ENCODE data around the gene ADD1. TPM values are rescaled to one million over a fixed set of nuclear protein-coding genes. Genes with fewer than 3 reads are reported as not detected.
"Not testable (repeated sequence)": the region's sequence is repeated elsewhere in the genome, so short reads cannot be mapped to it uniquely, and the experiment has no call there.

Gene ADD1
- total RNA-seq, 2 experiments from 2014 or later = 261 to 276 TPM

DNA sequence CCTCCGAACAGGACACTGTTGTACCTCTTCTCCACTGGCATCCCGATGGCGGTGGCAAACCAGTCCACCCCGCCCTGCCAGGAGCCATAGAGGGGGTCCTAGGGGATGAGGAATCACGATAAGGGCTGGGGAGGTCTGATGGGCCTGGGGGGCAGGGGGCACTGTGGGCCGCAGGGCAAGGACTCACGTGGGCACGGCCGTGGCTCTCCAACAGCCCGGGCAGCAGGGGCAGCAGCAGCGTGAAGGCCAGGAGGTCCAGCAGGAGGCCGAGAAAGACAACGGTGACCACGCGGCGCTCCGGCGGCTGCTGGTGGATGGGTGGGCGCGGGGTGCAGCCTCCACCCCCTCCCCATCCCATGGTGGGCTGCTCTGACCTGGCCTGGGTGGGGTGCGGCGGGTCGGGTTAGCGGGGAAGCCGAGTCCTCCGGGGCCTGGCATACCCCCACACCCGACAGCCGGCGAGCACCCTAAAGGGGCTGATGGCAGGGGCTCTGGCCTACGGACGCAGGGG lies 90.0 kb downstream of the ADD1 start:
- H3K9me3 Mint-ChIP-seq = no peaks in the 10 kb centered on the region
- H3K27ac Mint-ChIP-seq = peak overlapping the region; percentile 88
- ATAC-seq (ENCODE audit: low read depth) (no peak), DNase-seq (peak; percentile 43)
- peaks cover 32% of the 10 kb centered on the region for H3K4me1 Mint-ChIP-seq
- POLR2A ChIA-PET = no interaction called here
- peaks cover 10% of the 10 kb centered on the region for H3K36me3 Mint-ChIP-seq
- H3K4me3 Mint-ChIP-seq = peak overlapping the region; percentile 79
- H3K27me3 Mint-ChIP-seq = no peaks in the 10 kb centered on the region

DNA sequence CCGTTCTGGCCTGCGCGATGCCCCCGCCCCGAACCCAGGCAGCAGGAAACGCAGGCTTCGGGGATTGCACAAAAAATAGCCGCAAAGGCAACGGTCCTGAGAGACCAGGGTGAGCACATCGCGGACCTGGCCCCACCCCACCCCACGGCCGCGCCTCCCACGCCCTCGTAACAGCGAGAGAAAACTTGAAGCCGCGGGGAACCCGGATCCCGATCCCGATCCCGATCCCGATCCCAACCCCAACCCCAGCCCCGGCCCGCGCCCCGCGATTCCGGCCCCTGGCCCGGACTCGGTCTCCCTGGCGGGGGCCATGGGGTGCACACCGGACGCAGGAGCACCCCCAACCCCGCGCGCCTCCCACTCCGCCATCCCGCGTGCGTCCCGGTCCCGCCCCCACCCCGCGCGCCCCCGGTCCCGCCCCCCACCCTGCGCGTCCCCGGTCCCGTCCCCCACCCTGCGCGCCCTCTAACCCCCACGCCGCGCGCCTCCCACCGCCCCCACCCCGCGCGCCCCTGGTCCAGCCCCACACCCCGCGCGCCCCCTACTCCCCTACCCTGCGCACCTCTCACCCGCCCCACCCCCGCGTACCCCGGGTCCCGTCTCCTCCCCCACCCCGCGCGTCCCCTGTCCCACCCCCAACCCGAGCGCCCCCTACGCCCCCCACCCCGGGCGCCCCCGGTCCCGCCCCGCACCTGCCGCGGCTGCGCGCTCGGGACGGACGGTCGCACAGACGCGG lies 90.6 kb downstream of the ADD1 start:
- Mint-ChIP-seq H3K4me3 (peak overlapping the region; percentile 87), H3K4me1 (peaks cover 36% of the 10 kb centered on the region), H3K36me3 (peaks cover 12% of the 10 kb centered on the region), H3K9me3 (no peaks in the 10 kb centered on the region), H3K27me3 (no peaks in the 10 kb centered on the region), H3K27ac (peak overlapping the region; percentile 51)
- ATAC-seq (ENCODE audit: low read depth) (peak; percentile 5), DNase-seq (peak; percentile 61)
- POLR2A ChIA-PET = interaction anchor here (1.0 to 2.3 kb wide), 6 partner anchors 10 to 465 kb away, joined by 3 to 12 read pairs (median 4); partner anchors contain the start of gene RNF4

DNA sequence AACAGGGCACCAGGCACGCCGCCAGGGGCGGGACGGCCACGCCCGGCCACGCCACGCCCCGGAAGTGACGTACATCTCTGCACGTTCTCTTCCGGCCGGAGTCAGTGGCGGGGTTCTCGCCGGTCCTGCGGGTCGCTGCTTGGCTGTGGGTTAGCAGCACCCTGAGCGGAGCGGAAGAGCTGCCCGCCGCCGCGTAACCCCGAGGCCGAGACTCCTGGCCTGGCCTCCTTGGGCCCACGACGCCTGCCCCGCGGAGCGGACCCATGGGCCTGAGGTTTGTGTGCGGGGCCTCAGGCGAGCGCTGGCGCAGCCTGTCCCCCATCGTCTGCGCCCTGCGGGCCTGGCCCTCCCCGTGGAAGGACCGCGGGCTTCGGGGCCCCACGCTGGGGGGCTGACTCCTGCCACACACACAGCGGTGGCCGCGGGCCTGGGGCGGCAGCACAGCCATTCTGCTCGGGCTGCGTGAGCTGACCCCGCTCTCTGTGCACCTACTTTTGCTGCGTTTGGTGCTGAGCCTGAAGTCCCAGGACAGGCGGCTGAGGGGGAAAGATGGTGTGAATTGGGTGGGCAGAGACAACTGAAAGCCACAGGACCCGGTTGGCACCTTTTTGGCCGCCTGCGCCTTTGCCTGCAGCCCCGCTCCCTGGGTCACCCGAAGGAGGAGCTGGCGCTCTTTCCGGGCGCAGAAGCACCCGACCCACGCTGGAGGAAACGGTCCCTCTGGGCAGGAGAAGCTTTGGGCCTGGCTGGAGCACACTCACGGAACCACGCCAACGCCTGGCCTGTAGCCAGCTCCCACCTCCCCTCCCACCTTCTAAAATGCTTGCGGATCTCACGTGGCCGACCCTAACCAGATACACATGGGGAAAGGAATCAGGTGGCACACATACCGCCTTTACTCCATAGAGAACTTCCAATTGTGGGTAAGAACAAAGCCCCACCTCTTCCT lies 91.4 kb downstream of the ADD1 start:
- Mint-ChIP-seq H3K27ac (peak overlapping the region; percentile 88), H3K4me1 (peaks cover 37% of the 10 kb centered on the region), H3K27me3 (no peaks in the 10 kb centered on the region), H3K4me3 (peak overlapping the region; percentile 87), H3K9me3 (no peaks in the 10 kb centered on the region), H3K36me3 (peaks cover 13% of the 10 kb centered on the region)
- ATAC-seq (ENCODE audit: low read depth) (peak; percentile 62), DNase-seq (peak; percentile 99)
- POLR2A ChIA-PET = interaction anchor here (0.8 to 2.3 kb wide), 18 partner anchors 9 to 466 kb away, joined by 3 to 12 read pairs (median 4); partner anchors contain the start of genes GRK4, NOP14 and RNF4

DNA sequence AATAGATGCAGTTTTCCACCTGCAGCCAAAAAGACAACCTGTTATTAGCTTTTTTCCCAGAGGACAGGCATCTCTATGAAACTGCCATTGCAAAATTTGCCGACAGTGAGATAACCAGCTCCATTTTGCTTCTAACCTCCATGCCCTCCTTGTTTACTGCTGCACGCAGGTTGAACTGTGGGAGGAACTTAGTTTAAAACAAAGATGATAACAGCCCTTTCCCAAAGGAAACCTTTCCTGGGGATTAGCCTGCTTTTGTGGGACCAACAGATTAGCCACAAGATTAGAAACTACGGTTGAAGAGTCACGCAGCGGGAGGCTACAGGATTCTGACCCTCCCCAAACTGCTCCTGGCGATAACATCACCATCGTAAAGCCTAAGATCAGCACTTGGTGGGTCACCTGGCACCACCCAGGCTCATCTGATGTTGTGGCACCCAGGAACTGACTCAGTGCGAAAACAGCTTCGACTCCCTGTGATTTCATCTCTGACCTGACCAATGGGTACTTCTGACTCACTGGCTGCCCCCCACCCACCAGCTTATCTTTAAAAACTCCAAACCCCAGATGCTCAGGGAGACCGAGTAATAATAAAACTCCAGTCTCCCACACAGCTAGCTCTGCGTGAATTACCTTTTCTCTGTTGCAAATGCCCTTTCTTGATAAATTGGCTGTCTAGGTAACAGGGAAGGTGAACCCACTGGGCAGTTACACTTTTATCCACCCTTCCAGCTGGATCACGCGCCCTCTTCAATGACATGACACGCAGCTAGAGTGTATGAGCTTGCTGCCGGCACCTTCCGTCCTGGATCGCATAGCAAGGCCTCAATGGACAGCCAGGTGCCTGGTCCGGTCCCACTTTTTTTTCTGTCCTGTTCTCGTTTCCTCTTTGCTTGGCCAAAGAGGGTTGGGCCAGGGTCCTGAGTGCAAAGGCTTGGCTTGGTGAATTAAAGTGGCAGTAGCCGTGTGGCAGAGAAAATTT lies 92.4 kb downstream of the ADD1 start:
- Mint-ChIP-seq H3K4me3 (peak overlapping the region; percentile 87), H3K4me1 (peaks cover 37% of the 10 kb centered on the region), H3K9me3 (no peaks in the 10 kb centered on the region), H3K36me3 (peaks cover 13% of the 10 kb centered on the region), H3K27ac (peak overlapping the region; percentile 88), H3K27me3 (no peaks in the 10 kb centered on the region)
- DNase-seq (peak; percentile 32), ATAC-seq (ENCODE audit: low read depth) (no peak)
- POLR2A ChIA-PET = interaction anchor here (0.8 to 2.3 kb wide), 18 partner anchors 8 to 467 kb away, joined by 3 to 12 read pairs (median 4); partner anchors contain the start of genes GRK4, NOP14 and RNF4

DNA sequence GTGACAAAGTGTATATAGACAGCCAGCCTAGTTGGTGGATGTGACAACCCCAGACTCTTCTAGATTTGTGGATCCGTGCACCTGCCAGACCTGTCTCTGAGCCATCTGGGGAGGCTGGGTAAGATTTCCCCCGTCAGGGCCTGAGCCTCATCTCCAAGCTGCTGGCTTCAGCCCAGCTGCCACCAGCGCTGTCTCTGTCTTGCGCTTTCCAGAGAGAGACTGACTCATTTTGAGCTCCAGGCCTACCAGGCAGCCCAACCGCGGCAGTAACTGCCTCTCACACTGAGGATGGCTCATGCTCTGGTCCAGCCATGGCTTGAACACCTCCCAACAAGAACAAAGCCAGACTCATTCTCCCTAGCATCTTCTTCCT lies 93.1 kb downstream of the ADD1 start:
- Mint-ChIP-seq H3K4me3 (peak overlapping the region; percentile 87), H3K27me3 (no peaks in the 10 kb centered on the region), H3K27ac (peak overlapping the region; percentile 62), H3K9me3 (no peaks in the 10 kb centered on the region), H3K36me3 (peaks cover 16% of the 10 kb centered on the region), H3K4me1 (peaks cover 35% of the 10 kb centered on the region)
- no peak for DNase-seq
- ATAC-seq (ENCODE audit: low read depth) = no peak
- POLR2A ChIA-PET = interaction anchor here (1.3 to 2.3 kb wide), 3 partner anchors 14 to 176 kb away, joined by 3 to 12 read pairs (median 6); no protein-coding TSS in a partner anchor

DNA sequence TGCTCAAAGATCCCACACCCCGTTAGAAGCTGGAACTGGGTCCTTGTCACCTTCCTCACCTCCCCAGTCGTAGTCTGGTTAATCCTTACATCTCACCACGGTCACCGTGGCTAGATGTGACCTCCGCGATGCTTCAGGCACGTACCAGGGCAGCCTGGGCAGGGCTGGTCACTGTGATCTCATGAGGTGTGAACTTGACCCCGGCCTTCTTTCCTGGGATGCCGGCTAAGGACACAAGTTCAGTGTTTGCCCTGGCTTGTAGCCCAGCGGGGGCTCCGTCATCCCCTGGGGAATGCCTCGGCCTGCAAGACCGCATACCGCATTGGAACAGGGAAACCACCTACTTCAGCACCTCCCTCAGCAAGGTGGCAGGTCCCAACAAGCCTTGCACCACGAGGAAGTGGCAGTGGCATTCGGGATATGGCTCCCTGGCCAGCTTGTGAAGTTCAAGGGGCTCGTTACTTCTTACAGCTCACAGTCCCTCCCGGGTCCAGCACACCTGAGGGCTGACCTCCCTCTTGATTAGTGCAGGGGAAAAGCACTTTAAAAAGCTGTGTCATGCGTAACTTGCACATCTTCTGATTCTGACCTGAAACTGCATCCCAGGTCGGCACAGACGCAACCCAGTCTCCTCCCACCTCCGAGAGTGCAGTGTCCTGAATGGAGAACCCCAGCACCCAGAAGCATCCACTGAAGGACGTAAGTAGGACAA lies 93.7 kb downstream of the ADD1 start:
- POLR2A ChIA-PET = no interaction called here
- peak; percentile 22 for DNase-seq
- ATAC-seq (ENCODE audit: low read depth) = no peak
- Mint-ChIP-seq H3K9me3 (no peaks in the 10 kb centered on the region), H3K36me3 (peaks cover 19% of the 10 kb centered on the region), H3K4me3 (no peak overlapping the region), H3K27ac (peak overlapping the region; percentile 59), H3K4me1 (peaks cover 32% of the 10 kb centered on the region), H3K27me3 (no peaks in the 10 kb centered on the region)

DNA sequence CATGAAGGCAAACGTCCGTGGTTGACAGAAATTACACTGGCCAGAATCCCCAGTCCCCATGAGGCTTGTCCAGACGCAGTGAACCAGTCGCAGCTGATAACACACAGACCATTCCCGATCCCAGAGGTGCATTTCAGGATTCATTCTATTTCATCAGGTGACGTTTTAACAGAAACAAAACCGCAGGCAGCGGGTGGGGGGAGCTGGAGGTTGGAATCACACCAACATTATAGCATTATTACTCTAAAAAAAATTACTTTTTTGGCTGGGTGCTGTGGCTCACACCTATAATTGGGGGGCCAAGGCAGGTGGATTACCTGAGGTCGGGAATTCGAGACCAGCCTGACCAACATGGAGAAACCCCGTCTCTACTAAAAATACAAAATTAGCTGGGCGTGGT lies 94.3 kb downstream of the ADD1 start:
- peaks cover 34% of the 10 kb centered on the region for H3K4me1 Mint-ChIP-seq
- no peaks in the 10 kb centered on the region for H3K9me3 Mint-ChIP-seq
- POLR2A ChIA-PET = no interaction called here

DNA sequence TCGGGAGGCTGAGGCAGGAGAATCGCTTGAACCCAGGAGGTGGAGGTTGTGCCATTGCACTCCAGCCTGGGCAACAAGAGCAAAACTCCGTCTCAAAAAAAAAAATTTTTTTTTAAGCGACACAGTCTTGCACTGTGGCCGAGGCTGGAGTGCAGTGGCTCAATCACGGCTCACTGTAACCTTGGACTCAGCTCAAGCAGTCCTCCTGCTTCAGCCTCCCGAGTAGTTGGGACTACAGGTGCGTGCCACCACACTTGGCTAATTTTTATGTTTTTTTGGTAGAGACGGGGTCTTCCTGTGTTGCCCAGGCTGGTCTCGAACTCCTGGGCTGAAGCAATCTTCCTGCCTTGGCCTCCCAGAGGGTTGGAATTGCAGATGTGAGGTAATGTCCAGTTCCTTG lies 94.8 kb downstream of the ADD1 start:
- H3K27ac Mint-ChIP-seq; DNase-seq; POLR2A ChIA-PET; H3K27me3 Mint-ChIP-seq; H3K4me3 Mint-ChIP-seq; ATAC-seq (ENCODE audit: low read depth); H3K9me3 Mint-ChIP-seq: not testable (repeated sequence)
- Mint-ChIP-seq H3K4me1 (peaks cover 30% of the 10 kb centered on the region), H3K36me3 (peaks cover 17% of the 10 kb centered on the region)

More for the DNA sequence above, 94.3 kb downstream of the ADD1 start:
- peaks cover 20% of the 10 kb centered on the region for H3K36me3 Mint-ChIP-seq
- H3K27ac Mint-ChIP-seq = no peak overlapping the region
- ATAC-seq (ENCODE audit: low read depth) (no peak), DNase-seq (peak; percentile 10)
- H3K4me3 Mint-ChIP-seq = no peak overlapping the region
- no peaks in the 10 kb centered on the region for H3K27me3 Mint-ChIP-seq

DNA sequence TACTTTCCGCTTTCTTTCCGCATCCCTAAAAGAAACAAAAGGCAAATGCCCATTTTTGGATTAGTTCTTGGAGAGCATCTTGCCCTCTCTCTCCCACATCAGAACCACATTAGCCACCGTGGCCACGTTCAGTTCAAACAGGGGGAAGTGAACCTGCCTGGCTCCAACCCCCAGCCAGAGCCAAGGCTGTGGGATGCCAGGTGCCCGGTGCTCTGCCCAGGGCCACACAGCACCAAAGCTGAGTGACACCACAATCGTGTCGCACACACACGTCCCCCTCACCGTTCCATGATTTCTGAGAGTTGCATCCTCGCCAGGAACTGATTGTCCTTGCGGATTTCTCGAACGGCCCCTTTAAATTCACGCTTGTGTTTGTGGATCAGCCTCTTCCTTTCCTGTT lies 95.3 kb downstream of the ADD1 start:
- Mint-ChIP-seq H3K9me3 (no peaks in the 10 kb centered on the region), H3K36me3 (peaks cover 17% of the 10 kb centered on the region), H3K4me3 (no peak overlapping the region), H3K27ac (peak overlapping the region; percentile 58), H3K27me3 (no peaks in the 10 kb centered on the region), H3K4me1 (peaks cover 29% of the 10 kb centered on the region)
- no peak for ATAC-seq (ENCODE audit: low read depth)
- no peak for DNase-seq
- POLR2A ChIA-PET = no interaction called here

DNA sequence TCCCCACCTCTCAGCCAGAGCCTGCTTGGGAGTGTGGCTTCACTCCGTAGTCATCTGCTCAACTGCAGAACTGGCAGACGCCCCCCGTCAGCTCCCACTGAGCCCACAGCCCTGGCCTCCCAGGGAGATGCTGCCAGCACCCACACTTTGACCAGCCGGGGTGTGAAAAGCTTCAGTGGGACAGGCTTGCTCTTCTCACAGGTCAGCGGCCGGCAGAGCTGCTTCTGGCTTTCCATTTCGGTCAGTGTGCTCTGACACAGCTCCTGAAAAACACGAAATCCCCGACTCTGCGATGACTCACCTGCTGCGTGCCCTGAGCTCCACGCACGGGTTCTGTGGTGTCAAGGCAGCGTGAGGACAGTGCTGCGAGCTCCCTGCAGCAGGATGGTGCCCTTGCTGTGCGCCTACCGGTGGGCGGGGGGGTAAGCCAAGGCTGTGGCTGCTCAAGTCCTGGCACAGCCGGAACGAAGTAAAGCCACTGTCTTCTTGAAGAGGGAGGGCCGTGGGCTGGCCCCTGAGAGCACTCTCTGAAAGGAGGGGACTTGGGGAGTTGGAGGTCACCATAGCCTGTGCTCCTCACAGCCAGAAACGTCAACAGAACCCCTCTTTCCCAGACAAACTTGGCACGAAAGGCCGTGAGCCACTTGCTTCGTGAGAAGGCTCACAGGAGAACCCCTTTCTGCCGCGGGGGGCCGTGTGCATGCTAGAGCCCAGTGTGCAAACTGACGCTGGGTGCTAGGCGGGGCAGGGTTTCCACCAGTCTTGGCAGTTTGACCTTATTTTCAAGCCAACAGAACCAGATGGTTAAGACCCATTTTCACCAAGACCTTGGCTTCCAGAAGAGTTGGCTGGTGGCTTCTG lies 96.0 kb downstream of the ADD1 start:
- DNase-seq (peak; percentile 23), ATAC-seq (ENCODE audit: low read depth) (no peak)
- Mint-ChIP-seq H3K4me3 (no peak overlapping the region), H3K27me3 (no peaks in the 10 kb centered on the region), H3K9me3 (no peaks in the 10 kb centered on the region), H3K27ac (peak overlapping the region; percentile 24), H3K4me1 (peaks cover 33% of the 10 kb centered on the region), H3K36me3 (peaks cover 21% of the 10 kb centered on the region)
- POLR2A ChIA-PET = no interaction called here
